HepG2 (cell line): ENCODE results near the gene WDR27. TPM values are rescaled to one million over a fixed set of nuclear protein-coding genes. Genes with fewer than 3 reads are reported as not detected.

Experiments
- ATAC-seq: fragments of 200-7000 bp; cut with Tn5 transposase; 3 replicates; pipeline ENCODE4 v1.9.1; 2020; ENCODE audit warnings: mild to moderate bottlenecking, moderate library complexity
- BruUV-seq: library from RNA; stranded (reverse); fragments of 400-500 nt; replicated peaks from 2 replicates; lab custom pipeline; 2021; lab: Mats Ljungman, UMichigan
- CTCF ChIA-PET: fragments of 300-600 bp; formaldehyde crosslinking; extraction: SDS; loops from one replicate; lab custom pipeline; 2021; ENCODE audit warnings: low total read pairs, inconsistent platforms, low intra/inter-chr PET ratio; lab: Yijun Ruan, JAX
- POLR2A ChIA-PET: fragments of 350-600 bp; sonication (Branson Sonifier 250); formaldehyde crosslinking; loops from one replicate; lab custom pipeline; 2020; ENCODE audit warnings: antibody characterized with exemption, inconsistent platforms; lab: Yijun Ruan, JAX
- DNase-seq: peaks from one replicate; pipeline ENCODE4 v3.0.0-alpha.2; 2015; ENCODE audit warnings: low spot score
- FAIRE-seq: peaks from 3 replicates; lab custom pipeline; 2011; peaks lifted over from hg19 to GRCh38; lab: Jason Lieb, UNC
- H2AFZ ChIP-seq: one replicate; pipeline ENCODE4 v1.6.1; 2011; ENCODE audit warnings: low read length, inconsistent platforms
- H3K27ac ChIP-seq: fragments of 300-600 bp; 3 replicates; pipeline ENCODE4 v1.8.0; 2011; ENCODE audit warnings: mixed run types, mild to moderate bottlenecking, mixed read lengths, low read length, inconsistent platforms; ENCODE audit not compliant: insufficient read depth; ENCODE audit errors: extremely low read length
- H3K27me3 ChIP-seq, 2 experiments: fragments of 200-600 bp in 1 of 2; 2 replicates in 1 of 2; 3 replicates in 1 of 2; pipeline versions ENCODE4 v1.6.0 to v1.8.0; 2011; ENCODE audit warnings: low read length in 2 of 2, mild to moderate bottlenecking in 2 of 2, moderate library complexity in 2 of 2, inconsistent platforms in 1 of 2; ENCODE audit not compliant: insufficient read depth in 2 of 2, control insufficient read depth in 1 of 2
- H3K36me3 ChIP-seq, 2 experiments: fragments of 200-600 bp in 1 of 2; replicated peaks in 1 of 2; 2 replicates in 1 of 2; 3 replicates in 1 of 2; pipeline versions ENCODE4 v1.5.1 to v1.8.0; 2011; ENCODE audit warnings: low read length in 2 of 2, inconsistent platforms in 1 of 2; ENCODE audit not compliant: insufficient read depth in 2 of 2, control insufficient read depth in 1 of 2
- H3K4me1 ChIP-seq: 2 replicates; pipeline ENCODE4 v1.5.1; 2012; ENCODE audit warnings: low read length, inconsistent platforms; ENCODE audit not compliant: insufficient read depth
- H3K4me2 ChIP-seq: 2 replicates; pipeline ENCODE4 v1.6.0; 2011; ENCODE audit warnings: low read depth, low read length, inconsistent platforms
- H3K4me3 ChIP-seq, 3 experiments: fragments of 200-600 bp in 1 of 3; sonication (generic), shearing (Covaris generic) in 1 of 3; replicated peaks in 1 of 3; 2 replicates each; pipeline ENCODE4 v1.5.1; 2011 to 2016; ENCODE audit warnings: low read length in 3 of 3, inconsistent platforms in 2 of 3, low read depth in 2 of 3, mild to moderate bottlenecking in 2 of 3, control low read depth in 1 of 3, mixed read lengths in 1 of 3; ENCODE audit not compliant: insufficient read depth in 1 of 3
- H3K79me2 ChIP-seq: one replicate; pipeline ENCODE4 v1.6.1; 2011; ENCODE audit warnings: low read length, inconsistent platforms; ENCODE audit not compliant: insufficient read depth
- H3K9ac ChIP-seq: 2 replicates; pipeline ENCODE4 v1.6.0; 2011; ENCODE audit warnings: mild to moderate bottlenecking, low read depth, low read length, inconsistent platforms; ENCODE audit not compliant: insufficient read depth
- H3K9me3 ChIP-seq: 2 replicates; pipeline ENCODE4 v1.5.1; 2012; ENCODE audit warnings: mild to moderate bottlenecking, low read length
- H4K20me1 ChIP-seq: 2 replicates; pipeline ENCODE4 v1.6.0; 2011; ENCODE audit warnings: inconsistent platforms, mild to moderate bottlenecking, low read length, moderate library complexity; ENCODE audit not compliant: insufficient read depth
- AHR ChIP-seq: IDR thresholded peaks from 2 replicates; pipeline ENCODE4 v1.6.1; 2018; ENCODE audit warnings: missing genetic modification reagents, missing compliant biosample characterization
- HIVEP1 ChIP-seq: sonication (generic); formaldehyde crosslinking; IDR thresholded peaks from 2 replicates; pipeline ENCODE4 v1.4.0; 2020; ENCODE audit warnings: mild to moderate bottlenecking, missing genetic modification reagents
- KDM2A ChIP-seq: sonication (generic); formaldehyde crosslinking; IDR thresholded peaks from 2 replicates; pipeline ENCODE4 v1.4.0; 2020; ENCODE audit warnings: low read depth, missing genetic modification reagents, borderline replicate concordance
- MLLT10 ChIP-seq: sonication (generic); formaldehyde crosslinking; IDR thresholded peaks from 2 replicates; pipeline ENCODE4 v1.4.0; 2020; ENCODE audit warnings: missing genetic modification reagents
- NR2C2 ChIP-seq: sonication (generic); formaldehyde crosslinking; IDR thresholded peaks from 2 replicates; pipeline ENCODE4 v1.4.0; 2020; ENCODE audit warnings: missing genetic modification reagents, mild to moderate bottlenecking, moderate library complexity, borderline replicate concordance
- NR2F6 ChIP-seq, 2 experiments: IDR thresholded peaks; 2 replicates each; pipeline ENCODE4 v1.6.1; 2016; ENCODE audit warnings: antibody characterized with exemption in 1 of 2, mild to moderate bottlenecking in 1 of 2
- RAD21 ChIP-seq: fragments of 450-650 bp; formaldehyde crosslinking; IDR thresholded peaks from 2 replicates; pipeline ENCODE4 v1.5.0; 2020; ENCODE audit warnings: mild to moderate bottlenecking
- SMARCE1 ChIP-seq: fragments of 450-650 bp; IDR thresholded peaks from 2 replicates; pipeline ENCODE4 v1.6.1; 2017; ENCODE audit warnings: borderline replicate concordance
- TEAD3 ChIP-seq: optimal IDR thresholded peaks from 2 replicates; pipeline ENCODE3; 2016; ENCODE audit warnings: borderline replicate concordance
- ZNF263 ChIP-seq: sonication (generic); formaldehyde crosslinking; IDR thresholded peaks from 2 replicates; pipeline ENCODE4 v1.4.0; 2020; ENCODE audit warnings: missing genetic modification reagents
- ZNF460 ChIP-seq: sonication (generic); formaldehyde crosslinking; IDR thresholded peaks from 2 replicates; pipeline ENCODE4 v1.5.1; 2020; ENCODE audit warnings: missing genetic modification reagents, mild to moderate bottlenecking, borderline replicate concordance
- ZNF563 ChIP-seq: sonication (generic); formaldehyde crosslinking; IDR thresholded peaks from 2 replicates; pipeline ENCODE4 v1.8.0; 2022; ENCODE audit warnings: mild to moderate bottlenecking, moderate library complexity, missing genetic modification reagents
- ZNF703 ChIP-seq: sonication (generic); formaldehyde crosslinking; IDR thresholded peaks from 2 replicates; pipeline ENCODE4 v1.5.1; 2020; ENCODE audit warnings: missing genetic modification reagents, mild to moderate bottlenecking, moderate library complexity, borderline replicate concordance
- ZNF749 ChIP-seq: sonication (generic); formaldehyde crosslinking; IDR thresholded peaks from 2 replicates; pipeline ENCODE4 v1.8.0; 2022; ENCODE audit warnings: mild to moderate bottlenecking, missing genetic modification reagents, moderate library complexity, borderline replicate concordance
- WGBS: methylation state at CpG from one replicate; pipeline ENCODE4 v1.1.6; 2017; ENCODE audit warnings: low lambda C conversion rate; 5-methylcytosine and 5-hydroxymethylcytosine counted together
- in situ Hi-C: cut with HindIII; loops from 2 replicates; pipeline ENCODE4 v1.10.0; 2017; ENCODE audit warnings: low pct_unique_long_range_greater_than_20kb; ENCODE audit not compliant: extremely low pct_ligation_motif_present
- intact Hi-C: fragments of 100-400 bp; cut with micrococcal nuclease; formaldehyde crosslinking; loops from one replicate; pipeline ENCODE4 v1.10.0; 2022; ENCODE audit not compliant: unreplicated experiment
- polyA plus RNA-seq, 8 experiments: library from polyadenylated mRNA; depleted of rRNA in 3 of 8; stranded (reverse) in 7 of 8; unstranded in 1 of 8; fragments of >200 nt; fragmentation: Illumina TruSeq in 4 of 8; extraction: Trizol in 4 of 8; gene quantifications; 2 replicates each; pipeline versions ENCODE4 v1.2.1 to v1.2.3, GENCODE V29; 2011 to 2016; ENCODE audit warnings: low read depth in 4 of 8, missing spikeins in 1 of 8, mixed read lengths in 1 of 8; ENCODE audit not compliant: insufficient read depth in 1 of 8
- total RNA-seq, 5 experiments: library from RNA; depleted of rRNA; stranded (reverse); fragments of >200 nt; fragmentation: Illumina TruSeq; extraction: Trizol; gene quantifications; 2 replicates each; pipeline ENCODE4 v1.2.3, GENCODE V29; 2016; ENCODE audit warnings: low read depth in 1 of 5
- TF ChIP-seq, protein P1 (sequence below): sonication (generic); formaldehyde crosslinking; IDR thresholded peaks from 2 replicates; pipeline ENCODE4 v1.4.0; 2020; ENCODE audit warnings: mild to moderate bottlenecking, low read depth, missing genetic modification reagents

The WDR27 gene
- total and polyA plus RNA-seq, 2 of the 13 experiments (the other 11 are each of a cell fraction or from before 2014, with no cell fraction given), result 34.1 to 80.3 TPM

DNA sequence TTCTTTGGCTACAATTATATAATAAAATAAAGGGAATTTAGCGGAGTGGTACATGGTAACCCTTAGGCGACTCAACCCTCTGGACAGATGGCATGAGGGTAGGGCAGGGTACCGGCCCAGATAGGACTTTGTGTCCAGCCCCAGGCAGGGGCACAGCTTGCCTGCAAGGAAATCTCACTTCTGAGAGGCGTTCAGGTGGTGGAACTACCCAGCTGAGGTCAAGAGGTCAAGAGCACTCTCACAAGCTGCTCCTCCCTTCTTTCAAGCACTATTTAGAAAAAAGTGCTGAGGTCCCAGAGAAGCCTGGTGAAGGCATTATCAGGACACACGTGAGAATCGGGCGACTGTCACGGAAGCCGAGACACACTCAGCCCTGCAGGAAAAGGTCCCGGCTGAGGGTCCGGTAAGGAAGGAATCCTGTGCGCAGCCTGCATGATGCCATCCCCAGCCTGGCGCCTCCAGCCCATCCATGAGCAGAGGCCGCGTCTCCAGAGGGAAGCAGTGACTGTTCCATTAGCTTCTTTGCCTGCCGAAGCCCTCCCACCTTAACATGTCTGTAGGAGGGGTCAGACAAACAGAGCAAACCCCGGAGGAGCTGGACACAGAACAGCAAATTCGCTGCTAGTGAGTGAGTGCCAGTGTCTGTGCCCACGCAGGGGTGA, 54.8 kb downstream of the WDR27 start:
- Histone ChIP-seq H2AFZ (no peak overlapping the region), H3K9ac (no peak overlapping the region), H3K27ac (no peak overlapping the region), H3K9me3 (no peaks in the 10 kb centered on the region), H3K4me3 (no peak overlapping the region), H3K27me3 (no peaks in the 10 kb centered on the region), H3K4me2 (no peak overlapping the region), H3K36me3 (peaks cover 3 to 6% of the 10 kb centered on the region in 2 experiments; a peak in 2 of 5 replicates), H4K20me1 (no peaks in the 10 kb centered on the region), H3K79me2 (no peaks in the 10 kb centered on the region), H3K4me1 (no peaks in the 10 kb centered on the region)
- POLR2A ChIA-PET, result no interaction called here
- TF ChIP-seq ZNF460 (no peak), ZNF749 (CRISPR knock-in tag) (no peak), RAD21 (no peak), ZNF703 (no peak), NR2F6 (IDR thresholded peaks at IDR 0.05) (peak; percentile 59; the same call in 1 of the 2 replicates), NR2F6 (CRISPR knock-in tag; IDR thresholded peaks at IDR 0.05) (no peak), HIVEP1 (CRISPR knock-in tag) (0 out of 2 replicates have a peak, but pooled peaks have one; percentile 16), NR2C2 (CRISPR knock-in tag) (no peak), SMARCE1 (0 out of 2 replicates have a peak, but pooled peaks have one; percentile 11), KDM2A (CRISPR knock-in tag) (no peak), MLLT10 (CRISPR knock-in tag) (0 out of 2 replicates have a peak, but pooled peaks have one; percentile 40), TEAD3 (CRISPR knock-in tag) (no peak), ZNF563 (CRISPR knock-in tag) (no peak), ZNF263 (CRISPR knock-in tag) (0 out of 2 replicates have a peak, but pooled peaks have one; percentile 16), AHR (no peak)
- TF ChIP-seq, protein P1, sequence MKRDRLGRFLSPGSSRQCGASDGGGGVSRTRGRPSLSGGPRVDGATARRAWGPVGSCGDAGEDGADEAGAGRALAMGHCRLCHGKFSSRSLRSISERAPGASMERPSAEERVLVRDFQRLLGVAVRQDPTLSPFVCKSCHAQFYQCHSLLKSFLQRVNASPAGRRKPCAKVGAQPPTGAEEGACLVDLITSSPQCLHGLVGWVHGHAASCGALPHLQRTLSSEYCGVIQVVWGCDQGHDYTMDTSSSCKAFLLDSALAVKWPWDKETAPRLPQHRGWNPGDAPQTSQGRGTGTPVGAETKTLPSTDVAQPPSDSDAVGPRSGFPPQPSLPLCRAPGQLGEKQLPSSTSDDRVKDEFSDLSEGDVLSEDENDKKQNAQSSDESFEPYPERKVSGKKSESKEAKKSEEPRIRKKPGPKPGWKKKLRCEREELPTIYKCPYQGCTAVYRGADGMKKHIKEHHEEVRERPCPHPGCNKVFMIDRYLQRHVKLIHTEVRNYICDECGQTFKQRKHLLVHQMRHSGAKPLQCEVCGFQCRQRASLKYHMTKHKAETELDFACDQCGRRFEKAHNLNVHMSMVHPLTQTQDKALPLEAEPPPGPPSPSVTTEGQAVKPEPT (CRISPR knock-in tag), result no peak
- WGBS, result 93% methylated on average over 17 of the region's 19 CpGs
- in situ Hi-C loops (no loop called here), intact Hi-C loops (no loop called here)
- no TSS peak for BruUV-seq
- DNase-seq (no peak), ATAC-seq (no peak; the same call in 2 of the 3 replicates), FAIRE-seq (no peak)
- CTCF ChIA-PET, result no interaction called here
